Activated CD8-positive, alpha-beta memory T cell treated with anti-CD3 and anti-CD28 coated beads for 4 hours (primary cell): ENCODE measurements around the gene DPRX.
"Not testable (repeated sequence)": the region's sequence is repeated elsewhere in the genome, so short reads cannot be mapped to it uniquely, and the experiment has no call there.

Experiments
- DNase-seq, 2 donors: peaks; one replicate each; pipeline ENCODE4 v3.0.0-alpha.2; 2020; ENCODE audit warnings: low read depth in 2 of 2

Gene DPRX

DNA sequence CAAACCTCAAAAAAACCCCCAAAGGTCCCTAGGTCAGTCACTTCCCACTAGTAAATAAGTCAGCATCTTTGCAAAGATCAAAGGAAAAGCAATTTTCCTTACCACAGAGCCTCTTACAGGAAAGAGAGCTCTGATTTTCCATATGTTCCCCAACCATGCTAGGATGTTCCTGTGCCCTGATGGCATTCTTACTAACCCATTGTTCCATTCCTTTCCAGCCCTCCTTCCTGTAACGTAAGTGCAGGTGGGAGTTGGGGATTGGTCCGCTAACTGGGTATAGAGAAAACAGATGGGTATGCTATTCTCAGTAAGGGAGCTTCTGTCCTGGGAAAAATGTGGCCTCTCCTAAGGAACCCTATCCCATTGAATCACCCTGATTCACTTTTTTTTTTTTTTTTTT is 14.3 kb downstream of the DPRX start:
- DNase-seq = no peak

DNA sequence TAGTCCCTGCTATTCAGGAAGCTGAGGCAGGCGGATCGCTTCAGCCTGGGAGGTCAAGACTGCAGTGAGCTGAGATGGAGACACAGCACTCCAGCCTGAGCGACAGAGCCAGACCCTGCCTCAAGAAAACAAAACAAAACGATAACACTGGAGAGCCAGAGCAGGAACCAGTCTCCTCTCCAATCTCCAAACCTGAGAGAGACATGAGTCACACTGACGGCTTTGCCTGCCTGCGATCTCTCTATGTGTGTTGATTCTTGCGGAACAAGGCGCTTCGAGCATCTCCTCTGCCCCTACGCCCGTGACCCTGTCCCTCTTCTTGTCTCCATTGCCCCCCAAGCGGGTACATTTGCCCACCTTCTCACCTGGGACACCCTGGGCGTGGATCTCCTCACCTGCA is 15.6 kb downstream of the DPRX start:
- DNase-seq = no peak

DNA sequence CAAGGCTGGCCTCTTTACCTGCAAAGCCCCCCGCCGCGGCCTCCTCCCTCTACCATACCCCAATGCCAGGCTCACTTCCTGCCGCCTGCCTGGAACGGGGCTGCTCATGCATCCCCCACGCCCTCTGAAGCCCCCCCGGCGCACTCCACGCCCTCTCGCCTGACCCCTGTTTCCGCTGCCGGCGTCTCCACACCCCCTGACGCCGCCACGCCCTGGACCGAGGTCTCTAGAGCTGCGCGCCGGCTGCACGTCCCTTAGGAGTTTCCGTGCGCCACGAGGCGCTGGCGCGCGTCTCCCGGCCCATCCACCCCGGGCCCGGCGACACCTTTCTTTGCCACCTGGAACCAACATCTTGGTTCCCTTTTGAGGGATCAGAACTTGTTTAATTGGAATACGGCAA is 16.0 kb downstream of the DPRX start:
- DNase-seq = no peak

DNA sequence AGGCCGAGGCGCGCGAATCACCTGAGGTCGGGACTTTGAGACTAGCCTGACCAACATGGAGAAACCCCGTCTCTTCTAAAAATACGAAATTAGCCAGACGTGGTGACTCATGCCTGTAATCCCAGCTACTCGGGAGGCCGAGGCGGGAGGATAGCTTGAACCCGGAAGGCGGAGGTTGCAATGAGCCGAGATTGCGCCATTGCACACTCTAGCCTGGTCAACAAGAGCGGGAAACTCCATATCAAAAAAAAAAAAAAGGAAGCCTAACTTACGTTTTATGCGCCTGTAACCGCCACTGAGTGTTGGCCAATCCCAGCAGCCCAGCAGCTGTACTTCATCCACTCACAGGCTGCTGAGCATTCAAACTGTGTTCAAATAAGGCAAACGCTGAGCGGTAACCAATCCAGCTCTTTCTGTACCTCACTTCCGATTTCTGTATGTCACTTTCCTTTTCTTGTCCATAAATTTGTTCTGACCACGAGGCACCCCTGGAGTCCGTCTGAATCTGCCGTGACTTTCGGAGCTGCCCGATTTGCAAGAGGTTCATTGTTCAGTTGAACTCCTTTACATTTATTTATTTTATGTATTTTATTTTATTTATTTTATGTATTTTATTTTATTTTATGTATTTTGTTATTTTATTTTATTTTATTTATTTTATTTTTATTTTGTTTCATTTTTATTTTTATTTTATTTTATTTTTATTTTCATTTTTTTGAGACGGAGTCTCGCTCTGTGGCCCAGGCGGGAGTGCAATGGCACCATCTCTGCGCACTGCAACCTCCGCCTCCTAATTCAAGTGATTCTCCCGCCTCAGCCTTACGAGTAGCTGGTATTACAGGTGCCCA is 18.2 kb downstream of the DPRX start:
- no peak for DNase-seq

DNA sequence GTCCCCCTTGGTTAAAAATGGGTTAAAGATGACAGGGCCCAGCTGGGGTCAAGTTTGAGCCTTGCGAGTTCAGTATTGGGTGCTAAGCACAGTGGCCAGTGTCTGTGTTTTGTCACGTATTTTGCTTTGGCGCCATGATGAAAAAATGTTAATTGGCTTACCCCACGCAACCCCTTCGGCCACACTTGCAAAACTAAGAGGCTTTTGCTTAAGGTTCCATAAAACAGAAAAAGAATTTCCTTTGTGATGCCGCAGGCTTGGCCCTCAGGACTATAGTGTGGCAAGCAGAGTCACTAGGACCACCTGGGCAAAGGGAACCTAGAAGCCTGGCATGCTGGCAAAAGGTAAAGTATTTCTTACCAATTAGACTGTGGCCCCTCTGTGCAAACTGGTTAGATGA is 20.7 kb downstream of the DPRX start:
- no peak for DNase-seq

DNA sequence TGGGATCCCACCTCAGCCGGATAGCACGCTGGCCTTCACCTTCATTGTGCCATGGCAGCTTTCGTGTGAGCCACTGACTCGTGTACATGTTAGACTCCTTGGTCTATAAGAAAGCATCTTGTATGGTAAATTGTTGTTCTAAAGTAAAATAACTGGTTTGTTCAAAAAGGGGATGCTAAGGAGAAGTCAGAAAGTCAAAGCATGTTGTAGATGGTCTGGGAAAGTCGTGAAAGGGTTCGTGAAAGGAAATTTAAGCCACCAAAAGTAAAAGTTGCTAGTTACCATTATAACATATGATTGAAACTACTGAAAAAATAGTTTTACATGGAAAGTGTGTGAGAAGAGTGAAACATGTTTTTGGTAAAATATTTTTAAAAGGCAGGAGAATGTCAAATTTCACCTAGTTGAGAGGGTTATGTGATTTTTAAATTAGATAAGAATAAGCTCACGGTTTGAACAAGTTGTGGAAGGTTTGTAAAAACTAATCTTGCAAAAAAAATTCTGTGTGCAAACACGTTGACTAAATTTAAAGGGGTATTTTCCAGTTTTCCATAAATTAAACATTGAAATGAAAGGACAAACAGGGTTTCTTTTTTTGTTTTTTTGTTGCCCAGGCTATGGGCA is 23.4 kb downstream of the DPRX start:
- DNase-seq = no peak

DNA sequence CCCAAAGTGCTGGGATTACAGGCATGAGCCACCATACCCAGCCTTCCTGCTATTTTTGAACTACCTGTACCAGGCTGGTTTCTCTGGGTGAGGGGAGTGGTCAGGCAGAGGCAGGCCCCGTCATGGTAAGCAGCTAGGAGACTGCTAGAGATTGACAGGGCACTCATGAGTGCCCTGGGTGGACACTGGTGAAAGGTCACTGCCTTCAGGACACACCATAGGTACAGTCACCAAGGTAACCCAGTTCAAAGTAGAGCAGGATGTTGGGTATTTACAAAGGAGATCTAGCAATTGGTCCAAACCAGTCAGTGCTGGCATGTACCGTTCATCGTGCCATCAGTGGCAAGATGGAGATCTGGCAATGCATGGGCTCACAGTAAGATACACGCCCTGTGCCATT is 25.5 kb downstream of the DPRX start:
- DNase-seq = no peak

DNA sequence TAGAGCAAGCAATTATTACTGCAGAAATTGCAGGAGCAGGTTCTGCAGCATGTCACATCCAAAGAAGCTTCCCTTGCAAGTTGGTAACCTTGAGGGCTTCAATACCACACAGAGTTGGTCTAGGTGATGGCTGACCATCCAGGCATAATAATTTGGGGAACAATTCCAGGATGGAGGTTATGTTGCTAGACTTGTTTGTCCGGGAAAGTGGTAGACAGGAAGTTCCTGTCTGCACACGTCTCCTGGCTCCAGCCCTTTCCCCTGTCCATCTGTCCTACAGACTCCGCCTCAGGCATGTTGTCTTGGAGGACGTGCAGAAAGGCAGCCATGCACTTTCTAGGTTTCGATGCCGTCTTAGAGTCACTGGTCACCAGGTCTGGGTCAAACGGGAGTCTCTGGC is 26.0 kb downstream of the DPRX start:
- no peak for DNase-seq

DNA sequence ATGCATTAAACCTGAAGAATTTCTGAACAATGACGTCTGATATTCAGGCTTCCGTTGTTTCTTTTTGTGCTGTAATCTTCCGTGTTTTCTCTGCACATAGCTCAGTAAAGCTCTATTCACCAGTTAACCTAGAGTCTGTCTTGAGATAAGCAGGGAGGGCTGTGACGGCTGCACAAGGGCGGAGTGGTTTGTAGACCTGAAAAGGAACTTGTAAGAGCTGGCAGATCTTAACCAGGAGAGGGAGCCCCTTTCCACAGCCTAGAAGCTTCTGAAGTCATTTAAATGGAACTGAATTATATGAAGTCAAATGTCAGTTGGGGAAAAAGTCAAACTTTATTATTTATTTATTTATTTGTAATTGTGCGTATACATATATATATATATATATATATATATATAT is 27.5 kb downstream of the DPRX start:
- no peak for DNase-seq

DNA sequence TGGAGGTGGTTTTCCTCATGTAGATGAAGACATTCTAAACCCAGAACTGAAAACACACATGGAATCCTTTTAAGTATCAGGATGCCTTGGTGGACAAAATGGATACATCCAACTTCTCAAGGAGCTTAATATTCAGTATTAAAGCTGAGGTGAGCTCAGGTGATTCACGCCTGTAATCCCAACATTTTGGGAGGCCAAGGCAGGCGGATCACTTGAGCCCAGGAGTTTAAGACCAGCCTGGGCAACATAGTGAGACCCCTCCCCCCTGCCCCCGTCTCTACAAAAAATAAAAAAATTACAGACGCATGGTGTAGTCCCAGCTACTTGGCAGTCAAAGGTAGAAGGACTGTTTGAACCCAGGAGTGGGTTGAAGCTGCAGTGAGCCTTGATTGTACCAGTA is 28.8 kb downstream of the DPRX start:
- no peak for DNase-seq

DNA sequence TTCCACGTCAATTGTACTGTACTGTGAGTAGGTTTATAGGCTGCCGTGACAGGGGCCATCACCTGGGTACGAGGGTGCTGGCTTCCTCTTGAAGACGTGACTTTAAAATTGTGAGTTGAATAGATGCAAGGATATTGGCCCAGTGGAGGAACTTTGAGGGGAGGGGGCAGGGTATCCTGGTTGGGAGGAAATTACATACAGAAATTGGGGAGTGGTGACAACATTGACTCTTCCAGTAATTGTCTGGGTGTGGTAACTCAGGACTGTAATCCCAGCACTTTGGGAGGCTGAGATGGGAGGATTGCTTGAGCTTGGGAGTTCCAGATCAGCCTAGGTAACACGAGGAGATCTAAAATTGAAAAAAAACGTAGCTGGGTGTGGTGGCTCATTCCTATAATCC is 30.4 kb downstream of the DPRX start:
- no peak for DNase-seq

DNA sequence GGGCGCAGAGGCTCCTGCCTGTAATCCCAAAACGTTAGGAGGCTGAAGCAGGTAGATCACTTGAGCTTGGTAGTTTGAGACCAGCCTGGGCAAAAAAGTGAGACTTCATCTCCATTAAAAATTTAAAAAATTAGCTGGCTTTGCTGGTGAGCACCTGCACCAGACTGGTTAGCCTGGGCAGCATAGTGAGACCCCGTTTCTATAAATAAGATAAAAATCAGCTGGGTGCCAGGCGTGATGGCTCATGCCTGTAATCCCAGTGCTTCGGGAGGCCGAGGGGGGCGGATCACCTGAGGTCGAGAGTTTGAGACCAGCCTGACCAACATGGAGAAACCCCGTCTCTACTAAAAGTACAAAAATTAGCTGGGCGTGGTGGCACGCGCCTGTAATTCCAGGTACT is 32.4 kb downstream of the DPRX start:
- DNase-seq = no peak

DNA sequence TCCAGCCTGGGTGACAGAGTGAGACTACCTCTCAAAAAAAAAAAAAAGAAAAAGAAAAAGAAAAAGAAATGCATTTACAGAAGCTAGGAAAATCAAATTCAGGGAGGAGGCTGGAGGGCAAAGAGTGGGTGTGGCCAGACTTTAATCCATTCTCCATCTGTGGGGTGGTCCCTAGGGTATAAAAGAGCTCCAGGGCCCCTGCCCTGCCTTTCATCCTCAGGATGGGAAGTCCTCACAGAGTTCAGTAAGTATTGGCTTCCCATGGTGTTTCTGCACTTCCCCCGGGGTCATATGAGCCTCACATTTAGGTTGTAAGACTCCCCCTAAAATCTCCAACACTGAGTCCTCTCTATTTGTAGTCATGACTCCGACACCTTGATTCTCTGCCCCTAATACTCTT is 33.0 kb downstream of the DPRX start:
- DNase-seq = no peak

DNA sequence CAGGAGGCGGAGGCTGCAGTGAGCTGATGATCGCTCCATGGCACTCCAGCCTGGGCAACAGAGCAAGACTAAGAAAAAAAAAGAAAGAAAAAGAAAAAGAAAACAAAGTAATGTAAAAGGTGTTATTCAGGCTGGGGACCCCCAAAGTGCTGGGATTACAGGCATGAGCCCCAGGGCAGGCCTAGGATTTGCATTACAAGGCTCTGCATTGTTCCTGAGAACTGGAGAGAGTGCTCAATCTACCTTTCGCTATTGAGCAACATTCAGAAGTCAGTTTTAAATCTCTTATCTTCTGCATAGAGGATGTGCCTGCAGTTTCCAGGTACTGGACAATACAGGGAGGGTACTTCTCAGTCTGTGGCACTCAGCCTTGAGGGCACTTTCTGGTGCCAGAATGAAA is 34.5 kb downstream of the DPRX start:
- not testable (repeated sequence) for DNase-seq

DNA sequence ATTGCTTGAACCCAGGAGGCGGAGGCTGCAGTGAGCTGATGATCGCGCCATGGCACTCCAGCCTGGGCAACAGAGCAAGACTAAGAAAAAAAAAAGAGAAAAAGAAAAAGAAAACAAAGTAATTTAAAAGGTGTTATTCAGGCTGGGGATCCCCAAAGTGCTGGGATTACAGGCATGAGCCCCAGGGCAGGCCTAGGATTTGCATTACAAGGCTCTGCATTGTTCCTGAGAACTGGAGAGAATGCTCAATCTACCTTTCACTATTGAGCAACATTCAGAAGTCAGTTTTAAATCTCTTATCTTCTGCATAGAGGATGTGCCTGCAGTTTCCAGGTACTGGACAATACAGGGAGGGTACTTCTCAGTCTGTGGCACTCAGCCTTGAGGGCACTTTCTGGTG is 37.0 kb downstream of the DPRX start:
- DNase-seq = not testable (repeated sequence)

DNA sequence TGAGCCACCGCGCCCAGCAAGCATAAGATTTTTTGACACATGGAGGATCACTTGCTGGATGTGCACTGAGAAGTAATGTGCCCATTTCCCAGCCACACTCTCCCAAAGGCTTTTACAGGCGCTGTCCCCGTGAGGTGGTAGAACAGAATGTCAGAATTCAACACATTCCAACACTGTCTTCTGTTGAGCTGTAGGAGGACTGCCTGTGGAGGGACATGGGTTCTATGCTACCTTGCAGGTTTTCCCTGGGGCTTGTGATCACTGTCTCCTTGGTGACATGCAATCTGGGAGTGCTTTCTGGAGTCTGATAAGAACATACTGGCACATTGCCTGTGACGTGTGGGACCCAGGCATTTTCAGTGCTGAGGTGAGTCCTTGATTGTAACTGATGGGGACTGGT is 38.5 kb downstream of the DPRX start:
- no peak for DNase-seq

DNA sequence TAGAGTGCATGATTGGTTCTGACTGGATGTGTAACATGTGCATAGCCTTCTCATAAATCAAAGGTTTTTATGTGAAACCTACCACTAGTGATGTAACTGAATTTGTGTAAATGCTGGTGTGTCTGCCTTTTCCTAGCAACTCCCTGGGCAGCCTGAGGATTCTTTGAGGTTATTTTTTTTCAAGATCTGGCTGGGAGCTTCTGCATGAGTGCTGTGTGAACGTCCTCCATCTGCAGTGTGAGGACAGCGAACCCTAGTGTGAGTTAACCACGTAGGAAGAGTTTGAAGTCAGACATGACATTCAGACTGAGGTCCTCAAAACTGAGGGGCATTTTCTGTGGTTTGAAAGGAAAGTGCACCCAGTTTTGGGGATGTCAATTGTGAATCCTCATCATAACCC is 39.9 kb downstream of the DPRX start:
- no peak for DNase-seq
